Right atrium auricular region (tissue), 2 donors: Measurements from ENCODE around the gene SPATA3. TPM values are rescaled to one million over a fixed set of nuclear protein-coding genes. Genes with fewer than 3 reads are reported as not detected.
A peak's percentile ranks its signal among the peaks of the same experiment; 100 is the strongest.

ENCODE experiments used
- DNase-seq: peaks from one replicate; pipeline ENCODE4 v3.0.0-alpha.2; 2019; ENCODE audit warnings: low spot score
- H3K27ac ChIP-seq, 2 donors: fragments of 200-600 bp; sonication (generic); 1 replicate in 1 of 2; 2 replicates in 1 of 2; pipeline ENCODE4 v1.5.1; 2016 to 2019
- H3K27me3 ChIP-seq, 2 donors: fragments of 200-600 bp; sonication (generic); one replicate each; pipeline versions ENCODE4 v1.5.1 to v1.6.0; 2017 to 2019
- H3K36me3 ChIP-seq: fragments of 200-600 bp; sonication (generic); one replicate; pipeline ENCODE4 v1.5.1; 2016
- H3K4me1 ChIP-seq, 2 donors: fragments of 200-600 bp; sonication (generic); one replicate each; pipeline versions ENCODE4 v1.5.1 to v1.6.0; 2017 to 2019
- H3K4me3 ChIP-seq, 2 donors: fragments of 200-600 bp; sonication (generic); 1 replicate in 1 of 2; 2 replicates in 1 of 2; pipeline ENCODE4 v1.5.1; 2017 to 2019; ENCODE audit warnings: mild to moderate bottlenecking in 1 of 2, moderate library complexity in 1 of 2
- H3K9me3 ChIP-seq, 2 donors: fragments of 200-600 bp; sonication (generic); one replicate each; pipeline ENCODE4 v1.5.1; 2019
- CTCF ChIP-seq, 2 donors: fragments of 200-600 bp; sonication (generic); IDR thresholded peaks; one replicate each; pipeline ENCODE4 v1.5.1; 2019; ENCODE audit warnings: antibody characterized with exemption in 2 of 2
- total RNA-seq, 2 donors: library from RNA; depleted of rRNA; stranded (reverse); fragments of >200 nt; gene quantifications; one replicate each; pipeline ENCODE4 v1.1.0, GENCODE V29; 2016

Gene SPATA3
- total RNA-seq, 2 donors from 2014 or later: not detected

GRCh38 chr2:230985519-230986231 is 10.2 kb upstream of the SPATA3 start:
- peaks cover 0 to 6% of the 10 kb centered on the region in 2 donors for H3K4me1 ChIP-seq
- DNase-seq: no peak
- H3K9me3 ChIP-seq: no peaks in the 10 kb centered on the region
- H3K4me3 ChIP-seq: no peak overlapping the region
- no peaks in the 10 kb centered on the region for H3K36me3 ChIP-seq
- no peak overlapping the region for H3K27ac ChIP-seq
- H3K27me3 ChIP-seq: peaks cover 0 to 3% of the 10 kb centered on the region in 2 donors
- no peak for TF ChIP-seq CTCF (IDR thresholded peaks at IDR 0.05)

- peaks cover 0 to 8% of the 10 kb centered on the region in 2 donors for H3K27me3 ChIP-seq
- no peak for TF ChIP-seq CTCF (IDR thresholded peaks at IDR 0.05)
- no peak overlapping the region for H3K27ac ChIP-seq
- no peaks in the 10 kb centered on the region for H3K9me3 ChIP-seq
- H3K36me3 ChIP-seq: no peaks in the 10 kb centered on the region
- peaks cover 0 to 6% of the 10 kb centered on the region in 2 donors for H3K4me1 ChIP-seq
- DNase-seq: no peak
- H3K4me3 ChIP-seq: peak overlapping the region; percentile 17 to 43
Measured at GRCh38 chr2:230986520-230987136, 9.3 kb upstream of the SPATA3 start.

- H3K27me3 ChIP-seq: peaks cover 0 to 8% of the 10 kb centered on the region in 2 donors
- DNase-seq: peak; percentile 77
Measured at GRCh38 chr2:230987137-230988020, 8.5 kb upstream of the SPATA3 start.

GRCh38 chr2:230989731-230990130 is 6.2 kb upstream of the SPATA3 start:
- no peak for DNase-seq
- H3K4me3 ChIP-seq: no peak overlapping the region
- H3K4me1 ChIP-seq: peaks cover 0 to 6% of the 10 kb centered on the region in 2 donors
- no peaks in the 10 kb centered on the region for H3K36me3 ChIP-seq
- H3K9me3 ChIP-seq: no peaks in the 10 kb centered on the region
- no peak for TF ChIP-seq CTCF (IDR thresholded peaks at IDR 0.05)
- no peak overlapping the region for H3K27ac ChIP-seq
- peaks cover 0 to 8% of the 10 kb centered on the region in 2 donors for H3K27me3 ChIP-seq

More at GRCh38 chr2:230987137-230988020, 8.5 kb upstream of the SPATA3 start:
- no peaks in the 10 kb centered on the region for H3K36me3 ChIP-seq
- H3K27ac ChIP-seq: no peak overlapping the region
- TF ChIP-seq CTCF (IDR thresholded peaks at IDR 0.05): peak; percentile 86 to 98
- peaks cover 0 to 6% of the 10 kb centered on the region in 2 donors for H3K4me1 ChIP-seq
- H3K9me3 ChIP-seq: no peaks in the 10 kb centered on the region
- H3K4me3 ChIP-seq: peak overlapping the region; percentile 17 to 43

- Histone ChIP-seq H3K9me3 (no peaks in the 10 kb centered on the region), H3K4me3 (no peak overlapping the region), H3K4me1 (peaks cover 0 to 6% of the 10 kb centered on the region in 2 donors), H3K36me3 (no peaks in the 10 kb centered on the region), H3K27ac (no peak overlapping the region), H3K27me3 (peaks cover 0 to 8% of the 10 kb centered on the region in 2 donors)
- TF ChIP-seq CTCF (IDR thresholded peaks at IDR 0.05): no peak
- DNase-seq: no peak
Measured at GRCh38 chr2:230990131-230990898, 5.6 kb upstream of the SPATA3 start.
